BLaER1 treated with 17β-estradiol and CSF1 and Interleukin-3, amounts not matched to agents 10 nM and 100 nM (cell line): ENCODE results near the gene CHMP4B.

Source experiments
- H3K27ac ChIP-seq, 11 experiments: shearing (Covaris generic); formaldehyde crosslinking; 2 replicates each; pipeline ENCODE4 v1.8.1; 2022
- H3K27me3 ChIP-seq, 11 experiments: shearing (Covaris generic); formaldehyde crosslinking; 2 replicates each; pipeline ENCODE4 v1.8.1; 2022
- H3K36me3 ChIP-seq, 11 experiments: shearing (Covaris generic); formaldehyde crosslinking; 2 replicates each; pipeline ENCODE4 v1.8.1; 2022
- H3K4me1 ChIP-seq, 10 experiments: shearing (Covaris generic); formaldehyde crosslinking; 2 replicates each; pipeline ENCODE4 v1.8.1; 2022
- H3K4me2 ChIP-seq, 11 experiments: shearing (Covaris generic); formaldehyde crosslinking; 2 replicates each; pipeline ENCODE4 v1.8.1; 2022
- H3K4me3 ChIP-seq, 10 experiments: shearing (Covaris generic); formaldehyde crosslinking; 2 replicates each; pipeline ENCODE4 v1.8.1; 2022
- H3K9ac ChIP-seq, 11 experiments: shearing (Covaris generic); formaldehyde crosslinking; 2 replicates each; pipeline ENCODE4 v1.8.1; 2022
- H3K9me3 ChIP-seq, 11 experiments: shearing (Covaris generic); formaldehyde crosslinking; replicated peaks in 1 of 11; 2 replicates each; pipeline ENCODE4 v1.8.1; 2022
- H4K20me1 ChIP-seq, 11 experiments: shearing (Covaris generic); formaldehyde crosslinking; 2 replicates each; pipeline ENCODE4 v1.8.1; 2022
- Cebpa-rat ChIP-seq, 11 experiments: shearing (Covaris generic); IDR thresholded peaks; 2 replicates each; pipeline ENCODE4 v1.8.1; 2022

CHMP4B gene

DNA sequence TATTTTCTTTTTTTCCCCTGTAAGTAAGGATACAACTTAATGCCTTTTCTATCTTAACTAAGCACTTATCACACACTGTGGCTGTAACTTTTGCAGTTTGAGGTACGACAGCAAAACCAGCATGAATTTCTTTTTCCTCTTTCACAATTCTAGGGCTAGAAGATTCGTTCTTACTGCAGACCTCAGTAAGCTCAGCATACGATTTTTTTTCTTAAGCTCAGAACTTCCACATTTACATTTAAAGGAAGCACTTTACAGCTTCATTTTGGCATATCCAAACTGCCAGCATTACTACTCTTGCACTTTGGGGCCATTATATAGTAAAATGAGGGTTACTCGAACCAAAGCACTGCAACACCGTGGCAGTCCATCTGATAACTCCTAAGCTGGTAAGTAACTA lies 889 bp upstream of the CHMP4B start:
- H3K4me3 ChIP-seq: no peak overlapping the region

DNA sequence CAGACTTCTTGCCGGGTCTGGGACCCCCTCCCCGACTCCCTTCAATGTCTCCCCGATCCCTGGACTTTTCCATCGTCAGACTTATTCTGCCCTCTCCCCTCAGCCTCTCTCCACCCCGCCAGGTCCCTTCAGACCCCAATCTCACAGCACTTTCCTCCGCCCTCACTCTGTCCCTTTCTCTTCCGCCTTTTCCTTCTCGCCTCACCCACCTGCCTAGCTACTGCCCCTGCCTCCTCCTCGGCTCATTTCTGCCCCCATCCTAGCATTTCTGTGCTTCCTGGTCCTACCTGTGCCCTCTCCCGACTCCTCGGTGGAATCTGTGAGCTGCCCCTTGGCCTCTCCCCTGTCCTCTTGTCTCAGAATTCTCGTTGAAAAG lies 616 bp downstream of the CHMP4B start:
- H3K9ac ChIP-seq: peak overlapping the region; percentile 88 to 100 (median 98)
- H3K4me1 ChIP-seq: peaks cover 21 to 56% (median 28%) of the 10 kb centered on the region in 10 experiments
- no peak for TF ChIP-seq Cebpa-rat (IDR thresholded peaks at IDR 0.05)
- H3K4me2 ChIP-seq: peak overlapping the region; percentile 94 to 99 (median 96)
- H3K27ac ChIP-seq: peak overlapping the region; percentile 86 to 99 (median 96)
- no peaks in the 10 kb centered on the region for H3K9me3 ChIP-seq
- no peaks in the 10 kb centered on the region for H3K27me3 ChIP-seq
- peak overlapping the region; percentile 83 to 100 (median 96) for H3K4me3 ChIP-seq
- H4K20me1 ChIP-seq: peaks cover 39 to 54% (median 45%) of the 10 kb centered on the region in 11 experiments
- peaks cover 19 to 31% (median 25%) of the 10 kb centered on the region in 11 experiments for H3K36me3 ChIP-seq

More for the DNA sequence above, 889 bp upstream of the CHMP4B start:
- H3K27ac ChIP-seq: peak overlapping the region in 2 of 11 experiments; percentile 39 to 40; a peak in 3 of 22 replicates
- TF ChIP-seq Cebpa-rat (IDR thresholded peaks at IDR 0.05): no peak
- H3K4me1 ChIP-seq: peaks cover 21 to 41% (median 28%) of the 10 kb centered on the region in 10 experiments
- H3K9ac ChIP-seq: peak overlapping the region in 2 of 11 experiments; percentile 35 to 50; a peak in 2 of 22 replicates
- H3K27me3 ChIP-seq: no peaks in the 10 kb centered on the region
- peak overlapping the region in 2 of 11 experiments; percentile 40 to 69; a peak in 5 of 22 replicates for H3K4me2 ChIP-seq
- peaks cover 9 to 16% (median 13%) of the 10 kb centered on the region in 11 experiments for H3K36me3 ChIP-seq
- no peaks in the 10 kb centered on the region for H3K9me3 ChIP-seq
- peaks cover 24 to 39% (median 29%) of the 10 kb centered on the region in 11 experiments for H4K20me1 ChIP-seq

DNA sequence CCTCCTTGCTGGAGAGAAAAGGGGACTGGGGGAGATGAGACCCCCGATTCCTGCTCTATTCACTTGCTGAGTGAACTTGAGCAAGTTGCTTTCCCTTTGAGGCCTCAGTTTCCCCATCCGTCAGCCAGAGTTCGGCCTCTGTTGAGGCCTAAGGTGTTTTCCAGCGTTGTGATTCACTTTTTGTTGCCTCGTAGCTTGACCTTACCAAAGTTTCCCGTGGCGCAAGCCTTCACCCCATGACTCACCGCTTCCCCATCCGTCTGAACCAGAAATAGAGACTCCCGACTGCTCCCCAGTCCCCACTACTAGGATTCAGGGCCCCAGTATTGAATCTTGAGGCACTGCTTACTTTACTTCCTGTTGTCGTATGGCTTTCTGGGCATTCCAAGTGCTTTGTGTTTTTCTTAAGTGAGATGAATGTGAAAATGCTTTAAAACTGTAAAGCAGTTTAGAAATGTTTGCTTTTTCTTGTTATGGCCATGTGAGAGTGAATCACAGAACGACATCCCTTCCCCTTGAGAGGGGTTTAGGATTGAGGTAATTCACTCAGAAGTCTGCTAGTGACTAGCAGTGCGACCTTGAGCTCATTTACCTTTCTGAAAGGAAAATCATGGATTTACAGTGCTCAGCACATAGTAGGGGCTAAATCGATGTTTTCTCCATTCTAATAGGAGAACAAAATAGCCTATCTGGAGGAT lies 1.2 kb downstream of the CHMP4B start:
- Histone ChIP-seq H3K4me1 (peaks cover 21 to 61% (median 28%) of the 10 kb centered on the region in 10 experiments), H3K9ac (peak overlapping the region; percentile 88 to 100 (median 98)), H3K4me2 (peak overlapping the region; percentile 94 to 99 (median 96)), H3K27me3 (no peaks in the 10 kb centered on the region), H3K4me3 (peak overlapping the region; percentile 83 to 100 (median 96)), H3K27ac (peak overlapping the region; percentile 86 to 99 (median 96)), H3K9me3 (no peaks in the 10 kb centered on the region), H3K36me3 (peaks cover 19 to 36% (median 29%) of the 10 kb centered on the region in 11 experiments), H4K20me1 (peaks cover 45 to 60% (median 50%) of the 10 kb centered on the region in 11 experiments)
- TF ChIP-seq Cebpa-rat (IDR thresholded peaks at IDR 0.05): no peak

DNA sequence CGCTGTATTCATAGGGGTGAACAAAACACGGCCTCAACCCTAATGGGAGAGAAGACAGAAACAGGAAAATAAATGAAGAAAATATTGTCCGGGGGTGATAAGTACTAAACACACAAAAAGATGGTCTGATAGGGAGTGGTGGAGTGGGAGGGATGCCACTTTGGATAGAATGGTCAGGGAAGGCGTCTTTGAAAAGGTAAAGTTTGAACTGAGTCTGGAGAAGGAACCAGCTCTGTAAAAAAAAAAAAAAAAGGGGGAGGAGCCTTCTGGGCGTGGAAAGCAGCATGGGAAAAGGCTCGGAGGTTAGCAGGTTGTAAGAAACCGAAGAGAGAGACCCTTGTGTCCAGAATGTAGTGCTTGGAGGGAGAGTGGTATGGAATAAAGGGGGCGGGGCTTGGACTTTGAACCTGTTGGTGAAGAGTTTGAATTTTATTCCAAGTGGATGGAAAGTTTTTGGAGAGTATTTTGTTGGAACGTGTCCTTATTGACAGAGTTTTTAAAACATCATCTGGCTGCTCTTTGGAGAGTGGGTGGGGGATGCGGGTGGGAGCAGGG lies 1.8 kb downstream of the CHMP4B start:
- H3K9ac ChIP-seq: peak overlapping the region; percentile 88 to 100 (median 98)
- H3K4me2 ChIP-seq: peak overlapping the region; percentile 94 to 99 (median 96)
- H3K36me3 ChIP-seq: peaks cover 19 to 39% (median 30%) of the 10 kb centered on the region in 11 experiments
- peak overlapping the region; percentile 83 to 100 (median 96) for H3K4me3 ChIP-seq
- peaks cover 52 to 66% (median 57%) of the 10 kb centered on the region in 11 experiments for H4K20me1 ChIP-seq
- H3K9me3 ChIP-seq: no peaks in the 10 kb centered on the region
- peak overlapping the region; percentile 86 to 99 (median 96); a peak in 21 of 22 replicates for H3K27ac ChIP-seq
- peaks cover 22 to 68% (median 29%) of the 10 kb centered on the region in 10 experiments for H3K4me1 ChIP-seq
- no peak for TF ChIP-seq Cebpa-rat (IDR thresholded peaks at IDR 0.05)
- H3K27me3 ChIP-seq: no peaks in the 10 kb centered on the region

DNA sequence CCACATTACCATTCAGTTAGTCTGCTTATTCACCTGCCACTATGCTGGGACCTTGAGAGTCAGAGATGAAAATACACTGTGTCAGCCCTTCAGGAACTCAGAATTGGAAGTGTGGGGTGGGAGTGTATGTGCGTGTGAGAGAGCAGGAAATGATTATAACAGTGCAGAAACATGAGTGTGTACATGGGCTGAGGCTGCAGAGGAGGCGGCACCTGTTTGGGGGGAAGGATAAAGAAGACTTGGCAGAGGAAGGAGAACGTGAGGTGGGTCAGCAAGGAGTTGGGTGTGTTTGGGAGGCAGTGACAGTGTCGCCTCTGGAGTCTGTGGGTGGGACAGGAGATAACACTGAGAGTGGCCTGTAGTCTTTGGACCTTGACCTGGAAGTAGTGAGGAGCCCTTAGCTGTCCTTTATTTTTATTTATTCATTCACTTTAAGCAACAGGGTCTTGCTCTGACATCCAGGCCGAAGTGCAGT lies 3.1 kb downstream of the CHMP4B start:
- peaks cover 64 to 79% (median 70%) of the 10 kb centered on the region in 11 experiments for H4K20me1 ChIP-seq
- no peak overlapping the region for H3K9ac ChIP-seq
- no peak overlapping the region for H3K27ac ChIP-seq
- peaks cover 34 to 81% (median 42%) of the 10 kb centered on the region in 10 experiments for H3K4me1 ChIP-seq
- H3K4me3 ChIP-seq: no peak overlapping the region; a peak in 1 of 20 replicates
- H3K27me3 ChIP-seq: no peaks in the 10 kb centered on the region
- TF ChIP-seq Cebpa-rat (IDR thresholded peaks at IDR 0.05): no peak
- peak overlapping the region; percentile 94 to 99 (median 96); a peak in 18 of 22 replicates for H3K4me2 ChIP-seq
- H3K36me3 ChIP-seq: peaks cover 23 to 52% (median 35%) of the 10 kb centered on the region in 11 experiments
- H3K9me3 ChIP-seq: no peaks in the 10 kb centered on the region

DNA sequence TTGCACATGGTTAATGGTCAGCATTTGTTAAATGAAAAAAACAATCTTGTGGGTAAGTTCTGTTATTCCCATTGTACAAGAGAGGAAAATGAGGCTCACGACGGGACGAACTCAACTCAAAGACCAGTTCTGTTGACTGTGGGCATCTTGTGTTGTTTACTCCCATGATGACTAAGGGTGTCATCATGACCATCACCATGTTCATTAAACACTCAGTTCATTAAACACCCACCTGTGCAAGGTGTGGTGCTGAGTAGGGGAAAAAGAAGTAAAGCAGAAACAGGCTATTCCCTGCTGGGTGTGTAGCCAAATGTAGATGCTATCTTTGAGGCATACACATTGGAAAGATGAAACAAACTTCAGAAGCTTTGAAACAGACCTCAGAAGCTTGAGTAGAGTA lies 4.5 kb downstream of the CHMP4B start:
- Histone ChIP-seq H3K27ac (no peak overlapping the region), H3K9me3 (no peaks in the 10 kb centered on the region), H3K4me3 (no peak overlapping the region), H3K4me2 (peak overlapping the region in 3 of 11 experiments; percentile 94 to 98 (median 95); a peak in 4 of 22 replicates), H4K20me1 (peaks cover 78 to 93% (median 84%) of the 10 kb centered on the region in 11 experiments), H3K36me3 (peaks cover 23 to 61% (median 35%) of the 10 kb centered on the region in 11 experiments), H3K9ac (no peak overlapping the region), H3K27me3 (no peaks in the 10 kb centered on the region), H3K4me1 (peaks cover 44 to 83% (median 51%) of the 10 kb centered on the region in 10 experiments)
- no peak for TF ChIP-seq Cebpa-rat (IDR thresholded peaks at IDR 0.05)

DNA sequence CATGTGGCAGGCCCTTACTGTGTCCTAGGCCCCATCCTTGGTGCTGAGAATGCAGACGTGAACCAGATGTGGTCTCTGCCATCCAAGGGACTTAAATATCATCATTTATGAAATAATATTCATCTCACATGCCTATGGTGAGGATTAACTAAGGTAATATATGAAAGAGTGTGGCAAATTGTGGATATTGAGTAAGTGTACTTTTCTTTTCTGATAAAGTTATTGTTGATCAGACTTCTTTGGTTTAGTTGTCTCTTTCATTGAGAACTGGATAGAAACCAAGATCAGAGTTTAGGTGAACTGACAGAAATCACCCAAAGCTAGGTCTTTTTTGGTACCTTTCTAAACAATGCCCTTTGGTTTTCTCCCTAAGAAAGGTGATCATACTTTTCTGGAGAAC lies 5.0 kb downstream of the CHMP4B start:
- H3K27ac ChIP-seq: no peak overlapping the region
- H3K36me3 ChIP-seq: peaks cover 23 to 64% (median 38%) of the 10 kb centered on the region in 11 experiments
- TF ChIP-seq Cebpa-rat (IDR thresholded peaks at IDR 0.05): no peak
- H3K9me3 ChIP-seq: no peaks in the 10 kb centered on the region
- no peak overlapping the region for H3K9ac ChIP-seq
- H3K4me3 ChIP-seq: no peak overlapping the region
- no peaks in the 10 kb centered on the region for H3K27me3 ChIP-seq
- H3K4me1 ChIP-seq: peaks cover 44 to 87% (median 50%) of the 10 kb centered on the region in 10 experiments
- peaks cover 84 to 98% (median 89%) of the 10 kb centered on the region in 11 experiments for H4K20me1 ChIP-seq
- peak overlapping the region in 2 of 11 experiments; percentile 32 to 95; a peak in 4 of 22 replicates for H3K4me2 ChIP-seq

DNA sequence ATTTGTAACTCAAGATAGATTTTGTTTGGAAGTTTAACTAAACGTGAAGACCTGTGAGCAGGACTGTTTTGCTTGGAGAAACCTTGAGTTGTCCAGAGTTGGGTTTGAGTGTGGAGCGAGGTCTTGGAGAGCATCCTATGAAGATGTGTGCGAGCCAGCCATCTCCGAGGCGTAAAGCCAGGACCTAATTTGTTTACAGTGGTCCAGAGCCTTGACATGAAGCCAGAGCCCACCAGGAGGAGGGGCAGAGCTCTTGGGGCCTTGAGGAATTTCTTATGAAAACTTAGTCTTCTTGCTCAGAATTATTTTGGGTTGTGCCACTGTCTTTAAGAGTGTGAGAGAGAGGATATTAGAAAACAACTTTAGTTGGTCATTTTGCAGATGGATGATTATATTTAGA lies 6.3 kb downstream of the CHMP4B start:
- no peak for TF ChIP-seq Cebpa-rat (IDR thresholded peaks at IDR 0.05)
- H4K20me1 ChIP-seq: peaks cover 96 to 100% (median 100%) of the 10 kb centered on the region in 11 experiments
- no peak overlapping the region for H3K27ac ChIP-seq
- H3K9ac ChIP-seq: no peak overlapping the region
- no peaks in the 10 kb centered on the region for H3K9me3 ChIP-seq
- peaks cover 25 to 76% (median 40%) of the 10 kb centered on the region in 11 experiments for H3K36me3 ChIP-seq
- peaks cover 44 to 87% (median 49%) of the 10 kb centered on the region in 10 experiments for H3K4me1 ChIP-seq
- peak overlapping the region in 3 of 11 experiments; percentile 1 to 49 (median 8); a peak in 4 of 22 replicates for H3K4me2 ChIP-seq
- H3K4me3 ChIP-seq: no peak overlapping the region
- H3K27me3 ChIP-seq: no peaks in the 10 kb centered on the region

DNA sequence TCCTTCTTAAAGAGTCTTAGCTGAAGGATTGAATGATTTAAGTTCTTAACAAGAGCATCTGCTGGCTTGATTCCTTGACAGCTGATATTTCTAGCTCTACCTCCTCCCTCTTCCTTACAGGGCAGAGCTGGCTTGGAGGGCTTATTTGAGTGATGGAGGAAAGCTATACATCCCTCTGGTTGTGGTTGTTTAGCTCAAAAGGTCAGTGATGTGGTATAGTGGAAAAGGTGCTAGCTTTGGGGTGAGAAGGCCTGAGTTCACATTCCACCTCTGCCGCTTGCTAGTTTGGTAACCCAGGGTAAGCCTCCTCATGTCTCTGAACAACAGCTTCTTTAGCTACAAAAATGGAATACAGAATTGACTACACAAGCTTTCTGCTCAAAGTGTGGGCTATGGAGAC lies 8.3 kb downstream of the CHMP4B start:
- H3K4me1 ChIP-seq: peaks cover 24 to 80% (median 29%) of the 10 kb centered on the region in 10 experiments
- no peak overlapping the region for H3K27ac ChIP-seq
- no peaks in the 10 kb centered on the region for H3K9me3 ChIP-seq
- peak overlapping the region in 1 of 11 experiments; percentile 9; a peak in 2 of 22 replicates for H3K9ac ChIP-seq
- H4K20me1 ChIP-seq: peaks cover 99 to 100% (median 100%) of the 10 kb centered on the region in 11 experiments
- TF ChIP-seq Cebpa-rat (IDR thresholded peaks at IDR 0.05): no peak
- peaks cover 40 to 89% (median 53%) of the 10 kb centered on the region in 11 experiments for H3K36me3 ChIP-seq
- H3K4me3 ChIP-seq: no peak overlapping the region
- H3K27me3 ChIP-seq: no peaks in the 10 kb centered on the region
- peak overlapping the region; percentile 11 to 56 (median 41); a peak in 18 of 22 replicates for H3K4me2 ChIP-seq
